Fibroblast of peridontal ligament (primary cell): ENCODE data around the gene DCST1.

Source experiments
- DNase-seq: peaks from one replicate; pipeline ENCODE4 v3.0.0-alpha.2; 2010; ENCODE audit errors: extremely low read depth

The DCST1 gene

DNA sequence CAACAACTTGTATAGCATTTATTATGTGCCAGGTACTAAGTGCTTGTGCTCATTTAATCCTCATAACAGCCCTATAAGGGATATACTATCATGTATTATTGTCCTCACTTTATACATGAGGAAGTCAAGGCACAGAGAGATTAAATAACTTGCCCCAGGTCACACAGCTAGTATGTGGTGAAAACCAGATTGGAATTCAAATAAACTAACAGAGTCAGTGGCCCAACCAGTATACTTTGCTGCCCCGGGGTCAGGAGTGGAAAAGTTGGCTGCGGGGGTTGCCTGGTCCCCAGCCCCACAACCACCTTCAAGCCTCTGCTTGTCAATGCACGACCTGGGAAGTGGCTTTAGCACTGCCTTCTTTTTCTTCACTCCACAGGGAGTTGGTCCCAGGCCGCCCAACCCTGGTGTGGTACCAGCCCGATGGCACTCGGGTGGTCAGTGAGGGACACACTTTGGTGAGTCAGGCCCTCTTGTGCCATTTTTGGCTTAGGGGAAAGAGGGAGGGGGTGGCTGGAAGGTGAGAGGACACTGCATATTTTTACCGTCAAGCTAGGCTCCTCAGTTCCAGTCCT is 20.0 kb downstream of the DCST1 start:
- DNase-seq = no peak

- DNase-seq = no peak
Observed at GRCh38 chr1:155057104-155057503, 23.5 kb downstream of the DCST1 start.

DNA sequence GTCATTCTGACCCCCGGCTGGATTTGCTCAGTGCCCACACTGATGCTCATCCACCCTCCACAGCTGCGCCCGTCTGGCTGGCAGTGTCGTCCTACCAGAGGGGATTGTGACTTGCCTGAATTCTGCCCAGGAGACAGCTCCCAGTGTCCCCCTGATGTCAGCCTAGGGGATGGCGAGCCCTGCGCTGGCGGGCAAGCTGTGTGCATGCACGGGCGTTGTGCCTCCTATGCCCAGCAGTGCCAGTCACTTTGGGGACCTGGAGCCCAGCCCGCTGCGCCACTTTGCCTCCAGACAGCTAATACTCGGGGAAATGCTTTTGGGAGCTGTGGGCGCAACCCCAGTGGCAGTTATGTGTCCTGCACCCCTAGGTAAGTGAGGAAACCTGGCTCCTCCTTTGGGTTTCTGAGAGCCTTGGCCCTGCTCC is 24.2 kb downstream of the DCST1 start:
- DNase-seq = no peak

DNA sequence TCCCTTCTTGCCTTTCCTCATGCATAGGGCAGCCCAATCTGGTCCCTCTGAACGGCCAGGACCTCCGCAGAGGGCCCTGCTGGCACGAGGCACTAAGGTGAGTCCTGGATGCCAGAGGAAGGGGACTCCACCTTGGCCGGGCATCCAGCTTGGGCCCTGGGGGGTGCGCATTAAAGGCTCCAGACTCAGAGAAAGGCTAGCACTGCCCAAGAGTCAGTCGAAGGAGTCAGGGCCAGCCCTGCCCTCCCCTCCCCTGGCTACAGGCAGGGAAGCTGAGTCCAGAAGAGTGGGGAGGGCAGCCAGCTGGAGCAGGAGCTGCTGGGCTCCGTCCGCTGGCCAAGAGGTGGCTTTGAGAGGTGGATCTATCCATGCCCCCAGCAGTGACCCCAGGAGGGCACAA is 27.1 kb downstream of the DCST1 start:
- no peak for DNase-seq

- DNase-seq = peak; percentile 68
Observed at GRCh38 chr1:155061381-155062150, 27.9 kb downstream of the DCST1 start.

- no peak for DNase-seq
Observed at GRCh38 chr1:155062151-155062686, 28.6 kb downstream of the DCST1 start.

DNA sequence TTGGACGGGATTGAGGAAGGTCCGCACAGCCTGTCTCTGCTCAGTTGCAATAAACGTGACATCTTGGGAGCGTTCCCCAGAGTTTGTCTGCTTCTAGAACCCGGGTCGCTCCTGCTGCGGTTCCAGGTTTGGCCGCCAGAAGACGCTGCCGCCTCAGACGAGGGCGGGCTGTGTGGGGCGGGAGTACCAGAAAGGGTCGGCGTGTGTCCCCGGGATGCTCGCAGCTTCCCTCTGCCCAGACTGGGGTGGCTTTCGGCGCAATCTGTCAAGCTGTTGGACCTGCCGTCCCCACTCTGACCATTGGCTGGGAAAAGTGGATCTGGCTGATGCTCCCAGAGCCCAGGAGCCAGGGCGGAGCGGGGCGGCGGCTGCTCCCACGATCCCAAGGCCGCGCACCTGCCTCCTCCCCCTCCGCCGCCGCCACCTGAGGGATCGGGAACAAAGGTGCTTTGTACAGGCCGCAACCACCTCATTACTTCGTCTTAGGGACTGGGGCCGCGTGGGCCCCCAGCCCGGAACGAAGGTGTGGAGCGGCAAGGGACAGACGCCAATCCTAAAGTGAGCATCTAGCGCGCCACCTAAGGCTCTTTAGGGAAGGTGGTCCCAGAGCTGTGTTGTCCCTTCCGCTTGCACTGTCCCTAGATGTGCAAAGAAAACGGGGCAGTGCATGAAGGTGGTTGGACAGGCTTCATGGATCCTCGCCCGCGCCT is 29.2 kb downstream of the DCST1 start:
- no peak for DNase-seq

DNA sequence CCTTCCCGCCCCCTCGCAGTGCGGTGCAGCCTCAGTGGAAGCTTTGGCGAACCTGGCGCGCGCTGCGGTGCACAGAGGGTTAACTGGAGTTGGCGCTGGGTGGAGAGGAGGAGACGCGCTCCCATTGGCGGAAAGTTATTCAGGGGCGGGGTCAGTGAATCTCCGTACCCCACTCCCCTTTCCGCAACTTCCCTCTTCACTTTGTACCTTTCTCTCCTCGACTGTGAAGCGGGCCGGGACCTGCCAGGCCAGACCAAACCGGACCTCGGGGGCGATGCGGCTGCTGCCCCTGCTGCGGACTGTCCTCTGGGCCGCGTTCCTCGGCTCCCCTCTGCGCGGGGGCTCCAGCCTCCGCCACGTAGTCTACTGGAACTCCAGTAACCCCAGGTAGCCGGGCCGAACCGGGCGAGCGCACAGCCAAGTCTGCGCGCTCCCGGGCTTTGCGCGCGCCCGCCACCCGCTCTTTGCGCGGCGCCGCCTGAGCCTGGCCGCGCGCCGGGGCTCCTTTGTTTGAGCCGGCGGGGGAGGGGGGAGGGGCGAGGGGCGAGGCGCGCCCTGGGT is 30.0 kb downstream of the DCST1 start, which contains the start of gene EFNA4:
Gene EFNA4, plus strand, starts transcription at position 191 of the 561 bp plus-strand sequence. Its CDS starts 84 bp downstream, at position 275.
- DNase-seq = peak; percentile 68

- DNase-seq = no peak
Observed at GRCh38 chr1:155064111-155064831, 30.6 kb downstream of the DCST1 start.

DNA sequence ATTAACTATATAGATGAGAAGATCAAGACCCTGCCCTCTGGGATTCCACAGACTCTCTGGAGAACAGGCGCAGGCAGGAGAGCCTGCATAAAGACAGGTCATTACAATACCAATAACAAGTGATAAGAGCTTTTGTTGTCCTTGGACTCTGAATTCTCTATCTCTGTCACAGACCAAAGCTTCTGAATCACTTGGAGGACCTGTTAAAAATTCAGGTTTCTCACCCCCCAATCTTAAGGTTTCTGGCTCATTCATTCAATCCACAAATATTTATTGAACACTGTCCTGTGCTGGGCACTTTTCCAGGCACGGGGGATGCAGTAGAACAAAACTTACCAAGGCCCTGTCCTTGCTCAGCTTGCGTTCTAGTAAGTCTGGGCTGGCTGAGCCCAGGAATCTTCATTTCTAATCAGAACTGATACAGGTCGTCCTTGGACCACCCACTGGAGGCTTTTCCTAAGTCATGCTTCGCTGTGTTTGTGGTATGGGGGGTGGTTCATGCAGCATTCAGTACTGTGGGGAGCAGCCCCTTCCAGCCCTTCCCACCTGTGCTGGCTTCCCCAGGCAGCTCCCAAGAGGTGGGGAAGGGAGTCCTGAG is 31.3 kb downstream of the DCST1 start:
- DNase-seq = no peak

DNA sequence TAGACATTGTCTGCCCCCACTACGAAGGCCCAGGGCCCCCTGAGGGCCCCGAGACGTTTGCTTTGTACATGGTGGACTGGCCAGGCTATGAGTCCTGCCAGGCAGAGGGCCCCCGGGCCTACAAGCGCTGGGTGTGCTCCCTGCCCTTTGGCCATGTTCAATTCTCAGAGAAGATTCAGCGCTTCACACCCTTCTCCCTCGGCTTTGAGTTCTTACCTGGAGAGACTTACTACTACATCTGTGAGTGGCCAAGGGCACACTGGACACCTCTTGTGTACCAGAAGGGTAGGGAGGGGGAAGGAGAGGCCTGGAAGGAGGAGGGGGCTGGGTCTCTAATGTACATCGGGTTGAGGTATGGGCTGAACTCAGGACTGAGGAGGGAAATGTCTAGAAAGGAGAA is 33.2 kb downstream of the DCST1 start:
- no peak for DNase-seq

GRCh38 chr1:155068599-155068998 is 35.0 kb downstream of the DCST1 start:
- DNase-seq = no peak

DNA sequence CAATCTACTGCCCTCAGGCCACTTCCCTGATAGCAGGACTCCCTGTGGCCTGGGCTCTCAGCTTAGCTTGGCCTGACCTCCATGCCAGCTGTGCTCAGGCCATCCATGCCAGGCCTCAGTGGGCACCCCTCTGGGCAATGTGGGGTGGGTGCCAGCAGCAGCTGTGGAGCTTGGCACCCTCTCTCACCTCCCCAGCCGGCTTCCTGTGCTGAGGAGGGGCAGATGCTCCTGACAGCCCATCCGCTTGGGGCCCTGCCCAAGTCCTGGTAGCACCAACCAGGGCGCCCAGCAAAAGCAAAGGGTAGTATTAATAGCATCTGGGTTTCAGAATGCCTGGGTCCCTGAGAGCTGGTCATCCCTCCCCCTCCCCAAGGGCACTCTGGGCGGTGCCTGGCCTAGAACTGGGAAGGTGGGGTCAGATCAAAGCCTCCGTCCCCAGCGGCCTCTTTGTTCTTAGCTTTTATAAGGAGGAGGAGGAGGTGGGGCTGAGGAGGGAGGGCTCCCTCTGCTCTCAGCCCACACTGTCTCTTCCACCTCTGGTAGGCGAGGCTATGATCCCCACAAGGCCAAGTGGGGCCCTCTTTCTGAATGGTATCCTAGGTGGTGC is 36.0 kb downstream of the DCST1 start:
- no peak for DNase-seq

DNA sequence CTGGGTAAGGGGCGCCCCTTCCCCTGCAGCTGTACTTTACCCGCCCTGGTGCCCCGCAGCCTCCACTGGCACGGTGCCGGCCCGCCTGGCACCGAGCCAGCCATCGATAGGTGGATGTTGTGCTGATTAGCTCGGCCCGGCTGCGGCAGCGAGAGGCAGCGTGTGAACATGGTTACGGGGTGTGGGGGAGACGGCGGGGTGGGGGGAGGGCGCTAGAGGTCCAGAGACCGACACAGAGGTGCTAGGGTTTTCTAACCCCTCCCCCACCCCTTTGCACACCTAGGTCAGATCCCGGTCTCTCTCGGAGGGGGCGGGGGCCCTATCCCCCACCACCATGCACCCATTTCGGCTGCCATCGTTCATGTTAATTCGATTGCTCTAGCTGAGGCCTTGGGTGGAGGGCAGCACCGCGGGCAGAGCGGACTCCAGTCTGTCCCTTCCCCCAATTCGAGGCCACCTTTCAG is 36.6 kb downstream of the DCST1 start:
- no peak for DNase-seq

DNA sequence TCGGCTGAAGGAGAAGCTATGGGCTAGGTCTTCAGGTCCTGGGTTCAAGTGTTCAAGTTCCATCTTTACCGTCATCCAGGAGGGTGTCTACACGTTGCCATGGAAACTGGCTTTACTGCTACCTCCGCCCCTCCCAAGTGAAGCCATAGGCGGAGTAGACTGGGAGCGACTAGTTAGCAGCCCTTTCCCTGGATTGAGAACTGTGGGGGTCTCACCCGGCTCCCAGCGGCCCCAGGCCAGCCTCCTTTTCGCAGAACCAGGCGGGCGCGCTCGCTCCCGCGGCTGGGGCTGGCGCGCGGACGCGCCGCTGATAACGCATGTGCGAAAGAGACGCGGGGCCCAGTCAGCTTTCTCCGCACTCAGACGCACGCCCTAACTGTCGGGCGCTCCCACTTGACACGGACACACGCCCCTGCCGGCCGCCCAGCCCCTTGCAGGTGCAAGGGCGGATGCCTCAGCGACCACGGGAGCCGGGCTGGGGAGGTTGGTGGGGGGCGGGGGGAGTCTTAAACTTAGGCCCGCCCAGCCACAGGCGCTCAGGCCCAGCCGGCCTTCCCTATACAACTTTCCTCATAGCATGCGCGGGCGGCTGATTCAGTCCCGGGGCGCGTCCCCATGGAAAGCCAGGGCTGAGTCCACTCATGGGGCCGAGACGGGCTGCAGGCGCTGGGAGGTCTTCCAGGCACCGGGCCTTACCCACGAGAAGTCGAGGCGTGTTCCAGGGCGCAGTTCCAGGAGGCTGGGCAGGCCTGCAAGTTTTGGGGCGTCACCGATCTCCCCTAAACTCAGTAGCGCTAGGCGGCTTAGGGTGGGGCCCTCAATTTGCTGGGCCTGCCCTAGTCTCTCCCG is 37.3 kb downstream of the DCST1 start:
- DNase-seq = peak; percentile 50

DNA sequence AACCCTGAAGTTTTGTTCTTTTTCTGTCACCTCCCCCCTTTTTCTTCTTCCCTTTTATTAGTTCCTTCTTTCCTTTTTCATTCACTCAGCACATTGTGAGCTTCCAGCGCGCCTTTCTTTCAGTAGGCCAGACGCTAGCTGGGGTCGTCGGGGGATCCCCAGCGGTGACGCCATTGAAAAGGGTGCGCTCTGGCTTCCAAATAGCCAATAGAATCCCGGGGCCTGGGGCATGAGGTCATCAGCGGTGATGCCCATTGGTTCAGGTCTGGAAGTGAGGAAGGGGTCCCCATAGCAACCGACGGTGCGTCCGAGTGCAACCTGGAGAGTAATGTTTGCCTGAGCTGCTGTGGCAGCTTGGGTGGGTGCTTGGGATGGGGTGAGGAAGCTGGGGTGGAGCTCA is 38.1 kb downstream of the DCST1 start:
- DNase-seq = no peak

GRCh38 chr1:155072531-155073289 is 39.1 kb downstream of the DCST1 start:
- DNase-seq = no peak

- DNase-seq = no peak
Observed at GRCh38 chr1:155073377-155074242, 40.0 kb downstream of the DCST1 start.
